ENCODE data around the gene HDAC11. TPM values are rescaled to one million over a fixed set of nuclear protein-coding genes. Genes with fewer than 3 reads are reported as not detected.
A peak's percentile ranks its signal among the peaks of the same experiment; 100 is the strongest.

The HDAC11 gene
- total and polyA plus RNA-seq, 5 donors from 2014 or later: 2.1 to 8.8 (median 3.3) TPM

GRCh38 chr3:13451301-13451673 lies 28.8 kb upstream of the HDAC11 start:
- Mint-ChIP-seq H3K4me3 (peak overlapping the region; percentile 89 to 97 (median 95)), H3K4me1 (peaks cover 0 to 30% (median 9%) of the 10 kb centered on the region in 4 donors), H3K27me3 (peaks cover 9% of the 10 kb centered on the region), H3K9me3 (no peaks in the 10 kb centered on the region), H3K36me3 (no peaks in the 10 kb centered on the region), H3K27ac (peak overlapping the region; percentile 82 to 95 (median 93))
- Histone ChIP-seq H3K36me3 (ENCODE audit: control insufficient read depth, insufficient read depth, low read length) (no peaks in the 10 kb centered on the region), H3K4me1 (ENCODE audit: control insufficient read depth, insufficient read depth, low read length, poor library complexity, severe bottlenecking) (peaks cover 19% of the 10 kb centered on the region), H3K27ac (ENCODE audit: insufficient read depth, low read length, poor library complexity, severe bottlenecking) (peak overlapping the region; percentile 82), H3K27me3 (ENCODE audit: control insufficient read depth, insufficient read depth, low read length) (no peaks in the 10 kb centered on the region), H3K4me3 (ENCODE audit: low read depth, low read length) (peak overlapping the region; percentile 87), H3K9me3 (ENCODE audit: control insufficient read depth in 2 of 2, low read length in 2 of 2) (no peaks in the 10 kb centered on the region)
- DNase-seq (peak in 1 of 3 donors; percentile 11), ATAC-seq (ENCODE audit: low read depth in 2 of 2) (peak; percentile 28 to 38)

- H3K4me1 ChIP-seq (ENCODE audit: control insufficient read depth, insufficient read depth, low read length, poor library complexity, severe bottlenecking): peaks cover 19% of the 10 kb centered on the region
- no peaks in the 10 kb centered on the region for H3K36me3 Mint-ChIP-seq
- peaks cover 0 to 30% (median 9%) of the 10 kb centered on the region in 4 donors for H3K4me1 Mint-ChIP-seq
- H3K27me3 Mint-ChIP-seq: peaks cover 9% of the 10 kb centered on the region
- peak overlapping the region; percentile 89 to 97 (median 95) for H3K4me3 Mint-ChIP-seq
- H3K27ac ChIP-seq (ENCODE audit: insufficient read depth, low read length, poor library complexity, severe bottlenecking): peak overlapping the region; percentile 82
- H3K36me3 ChIP-seq (ENCODE audit: control insufficient read depth, insufficient read depth, low read length): no peaks in the 10 kb centered on the region
- H3K9me3 Mint-ChIP-seq: no peaks in the 10 kb centered on the region
- DNase-seq (peak; percentile 29 to 77 (median 67)), ATAC-seq (ENCODE audit: low read depth in 2 of 2) (peak in 1 of 2 donors; percentile 24)
- H3K9me3 ChIP-seq (ENCODE audit: control insufficient read depth in 2 of 2, low read length in 2 of 2): no peaks in the 10 kb centered on the region
- H3K27ac Mint-ChIP-seq: peak overlapping the region in 2 of 3 donors; percentile 93 to 95
- no peaks in the 10 kb centered on the region for H3K27me3 ChIP-seq (ENCODE audit: control insufficient read depth, insufficient read depth, low read length)
- H3K4me3 ChIP-seq (ENCODE audit: low read depth, low read length): peak overlapping the region; percentile 87
Measured at GRCh38 chr3:13452490-13453335, 27.4 kb upstream of the HDAC11 start.

- Histone ChIP-seq H3K4me3 (ENCODE audit: low read depth, low read length) (no peak overlapping the region), H3K27me3 (ENCODE audit: control insufficient read depth, insufficient read depth, low read length) (no peaks in the 10 kb centered on the region), H3K36me3 (ENCODE audit: control insufficient read depth, insufficient read depth, low read length) (no peaks in the 10 kb centered on the region), H3K27ac (ENCODE audit: insufficient read depth, low read length, poor library complexity, severe bottlenecking) (no peak overlapping the region), H3K4me1 (ENCODE audit: control insufficient read depth, insufficient read depth, low read length, poor library complexity, severe bottlenecking) (peaks cover 19% of the 10 kb centered on the region), H3K9me3 (ENCODE audit: control insufficient read depth in 2 of 2, low read length in 2 of 2) (no peaks in the 10 kb centered on the region)
- H3K9me3 Mint-ChIP-seq: no peaks in the 10 kb centered on the region
- no peaks in the 10 kb centered on the region for H3K36me3 Mint-ChIP-seq
- no peak overlapping the region for H3K27ac Mint-ChIP-seq
- H3K27me3 Mint-ChIP-seq: peaks cover 16% of the 10 kb centered on the region
- DNase-seq (no peak), ATAC-seq (ENCODE audit: low read depth in 2 of 2) (no peak)
- peaks cover 0 to 19% (median 9%) of the 10 kb centered on the region in 4 donors for H3K4me1 Mint-ChIP-seq
- no peak overlapping the region for H3K4me3 Mint-ChIP-seq
Measured at GRCh38 chr3:13455644-13456043, 24.5 kb upstream of the HDAC11 start.

GRCh38 chr3:13457593-13457992 lies 22.5 kb upstream of the HDAC11 start:
- no peaks in the 10 kb centered on the region for H3K9me3 ChIP-seq (ENCODE audit: control insufficient read depth in 2 of 2, low read length in 2 of 2)
- ATAC-seq (ENCODE audit: low read depth in 2 of 2): no peak
- no peak overlapping the region for H3K27ac ChIP-seq (ENCODE audit: insufficient read depth, low read length, poor library complexity, severe bottlenecking)
- peaks cover 3% of the 10 kb centered on the region for H3K4me1 ChIP-seq (ENCODE audit: control insufficient read depth, insufficient read depth, low read length, poor library complexity, severe bottlenecking)
- no peak overlapping the region for H3K4me3 Mint-ChIP-seq
- H3K36me3 Mint-ChIP-seq: no peaks in the 10 kb centered on the region
- H3K9me3 Mint-ChIP-seq: no peaks in the 10 kb centered on the region
- H3K36me3 ChIP-seq (ENCODE audit: control insufficient read depth, insufficient read depth, low read length): no peaks in the 10 kb centered on the region
- H3K27me3 ChIP-seq (ENCODE audit: control insufficient read depth, insufficient read depth, low read length): no peaks in the 10 kb centered on the region
- H3K27ac Mint-ChIP-seq: no peak overlapping the region
- no peak overlapping the region for H3K4me3 ChIP-seq (ENCODE audit: low read depth, low read length)
- DNase-seq: no peak
- H3K27me3 Mint-ChIP-seq: peaks cover 28% of the 10 kb centered on the region
- peaks cover 0 to 5% (median 3%) of the 10 kb centered on the region in 4 donors for H3K4me1 Mint-ChIP-seq

GRCh38 chr3:13459605-13460340 lies 20.3 kb upstream of the HDAC11 start:
- H3K36me3 ChIP-seq (ENCODE audit: control insufficient read depth, insufficient read depth, low read length): no peaks in the 10 kb centered on the region
- no peak for ATAC-seq (ENCODE audit: low read depth in 2 of 2)
- peaks cover 35% of the 10 kb centered on the region for H3K27me3 Mint-ChIP-seq

GRCh38 chr3:13460341-13460736 lies 19.8 kb upstream of the HDAC11 start:
- Histone ChIP-seq H3K27ac (ENCODE audit: insufficient read depth, low read length, poor library complexity, severe bottlenecking) (no peak overlapping the region), H3K4me3 (ENCODE audit: low read depth, low read length) (no peak overlapping the region), H3K4me1 (ENCODE audit: control insufficient read depth, insufficient read depth, low read length, poor library complexity, severe bottlenecking) (no peaks in the 10 kb centered on the region), H3K36me3 (ENCODE audit: control insufficient read depth, insufficient read depth, low read length) (no peaks in the 10 kb centered on the region), H3K27me3 (ENCODE audit: control insufficient read depth, insufficient read depth, low read length) (no peaks in the 10 kb centered on the region), H3K9me3 (ENCODE audit: control insufficient read depth in 2 of 2, low read length in 2 of 2) (no peaks in the 10 kb centered on the region)
- peaks cover 0 to 4% (median under 1%) of the 10 kb centered on the region in 4 donors for H3K4me1 Mint-ChIP-seq
- H3K36me3 Mint-ChIP-seq: no peaks in the 10 kb centered on the region
- ATAC-seq (ENCODE audit: low read depth in 2 of 2): no peak
- peaks cover 40% of the 10 kb centered on the region for H3K27me3 Mint-ChIP-seq
- no peak overlapping the region for H3K27ac Mint-ChIP-seq
- no peaks in the 10 kb centered on the region for H3K9me3 Mint-ChIP-seq
- DNase-seq: no peak
- no peak overlapping the region for H3K4me3 Mint-ChIP-seq

More at GRCh38 chr3:13459605-13460340, 20.3 kb upstream of the HDAC11 start:
- peaks cover 0 to 2% (median under 1%) of the 10 kb centered on the region in 4 donors for H3K4me1 Mint-ChIP-seq
- peak overlapping the region in 1 of 3 donors; percentile 44 for H3K27ac Mint-ChIP-seq
- H3K27ac ChIP-seq (ENCODE audit: insufficient read depth, low read length, poor library complexity, severe bottlenecking): no peak overlapping the region
- no peaks in the 10 kb centered on the region for H3K9me3 ChIP-seq (ENCODE audit: control insufficient read depth in 2 of 2, low read length in 2 of 2)
- H3K36me3 Mint-ChIP-seq: no peaks in the 10 kb centered on the region
- no peaks in the 10 kb centered on the region for H3K4me1 ChIP-seq (ENCODE audit: control insufficient read depth, insufficient read depth, low read length, poor library complexity, severe bottlenecking)
- DNase-seq: no peak
- no peak overlapping the region for H3K4me3 ChIP-seq (ENCODE audit: low read depth, low read length)
- H3K9me3 Mint-ChIP-seq: no peaks in the 10 kb centered on the region
- no peak overlapping the region for H3K4me3 Mint-ChIP-seq
- H3K27me3 ChIP-seq (ENCODE audit: control insufficient read depth, insufficient read depth, low read length): no peaks in the 10 kb centered on the region

- Mint-ChIP-seq H3K36me3 (no peaks in the 10 kb centered on the region), H3K4me3 (no peak overlapping the region), H3K27ac (no peak overlapping the region), H3K4me1 (peaks cover 0 to 4% (median under 1%) of the 10 kb centered on the region in 4 donors), H3K27me3 (peaks cover 41% of the 10 kb centered on the region), H3K9me3 (no peaks in the 10 kb centered on the region)
- H3K36me3 ChIP-seq (ENCODE audit: control insufficient read depth, insufficient read depth, low read length): no peaks in the 10 kb centered on the region
- ATAC-seq (ENCODE audit: low read depth in 2 of 2) (peak; percentile 65 to 81), DNase-seq (peak; percentile 56 to 78 (median 63))
- H3K27me3 ChIP-seq (ENCODE audit: control insufficient read depth, insufficient read depth, low read length): no peaks in the 10 kb centered on the region
- H3K27ac ChIP-seq (ENCODE audit: insufficient read depth, low read length, poor library complexity, severe bottlenecking): no peak overlapping the region
- H3K9me3 ChIP-seq (ENCODE audit: control insufficient read depth in 2 of 2, low read length in 2 of 2): no peaks in the 10 kb centered on the region
- H3K4me1 ChIP-seq (ENCODE audit: control insufficient read depth, insufficient read depth, low read length, poor library complexity, severe bottlenecking): no peaks in the 10 kb centered on the region
- H3K4me3 ChIP-seq (ENCODE audit: low read depth, low read length): no peak overlapping the region
Measured at GRCh38 chr3:13461169-13462124, 18.7 kb upstream of the HDAC11 start.

All from CD4-positive, CD25-positive, alpha-beta regulatory T cell (primary cell).